HG02938 (cell line): Measurements from ENCODE around the gene AGTR1.
"Not testable (repeated sequence)": the region's sequence is repeated elsewhere in the genome, so short reads cannot be mapped to it uniquely, and the experiment has no call there.

Experiments used
- ATAC-seq: cut with Tn5 transposase; IDR thresholded peaks from one replicate; pipeline ENCODE4 v1.9.1; 2021; ENCODE audit warnings: mild to moderate bottlenecking, moderate library complexity; ENCODE audit not compliant: unreplicated experiment

Gene AGTR1

GRCh38 chr3:148717885-148718561 lies 20.3 kb downstream of the AGTR1 start:
- no peak for ATAC-seq

- ATAC-seq, result no peak
Measured at GRCh38 chr3:148718982-148719862, 21.5 kb downstream of the AGTR1 start.

- ATAC-seq, result no peak
Measured at GRCh38 chr3:148720873-148721272, 23.2 kb downstream of the AGTR1 start.

GRCh38 chr3:148723631-148724030 lies 25.9 kb downstream of the AGTR1 start:
- no peak for ATAC-seq

- peak; percentile 75 for ATAC-seq
Measured at GRCh38 chr3:148727231-148727630, 29.5 kb downstream of the AGTR1 start.

GRCh38 chr3:148728753-148729152 lies 31.1 kb downstream of the AGTR1 start:
- ATAC-seq, result no peak

GRCh38 chr3:148729476-148730055 lies 31.9 kb downstream of the AGTR1 start:
- no peak for ATAC-seq

- no peak for ATAC-seq
Measured at GRCh38 chr3:148730676-148731075, 33.0 kb downstream of the AGTR1 start.

GRCh38 chr3:148735597-148735996 lies 37.9 kb downstream of the AGTR1 start:
- no peak for ATAC-seq

GRCh38 chr3:148736086-148736485 lies 38.4 kb downstream of the AGTR1 start:
- ATAC-seq, result no peak

- no peak for ATAC-seq
Measured at GRCh38 chr3:148737104-148737530, 39.4 kb downstream of the AGTR1 start.

GRCh38 chr3:148739720-148740119 lies 42.0 kb downstream of the AGTR1 start:
- no peak for ATAC-seq

- no peak for ATAC-seq
Measured at GRCh38 chr3:148740291-148740690, 42.6 kb downstream of the AGTR1 start.

- ATAC-seq, result no peak
Measured at GRCh38 chr3:148741219-148741618, 43.5 kb downstream of the AGTR1 start.

GRCh38 chr3:148742118-148742517 lies 44.4 kb downstream of the AGTR1 start:
- no peak for ATAC-seq

GRCh38 chr3:148746053-148746452 lies 48.4 kb downstream of the AGTR1 start:
- ATAC-seq, result no peak

GRCh38 chr3:148748283-148748682 lies 50.6 kb downstream of the AGTR1 start:
- no peak for ATAC-seq

- ATAC-seq, result no peak
Measured at GRCh38 chr3:148750296-148750695, 52.6 kb downstream of the AGTR1 start.

- ATAC-seq, result no peak
Measured at GRCh38 chr3:148751461-148751860, 53.8 kb downstream of the AGTR1 start.

- not testable (repeated sequence) for ATAC-seq
Measured at GRCh38 chr3:148753385-148753784, 55.7 kb downstream of the AGTR1 start.

GRCh38 chr3:148755570-148755969 lies 57.9 kb downstream of the AGTR1 start:
- ATAC-seq, result no peak

- ATAC-seq, result no peak
Measured at GRCh38 chr3:148756311-148756710, 58.6 kb downstream of the AGTR1 start.
